Activated CD4-positive, alpha-beta T cell treated with anti-CD3 and anti-CD28 coated beads, Interleukin-2, amount 10 ng/mL, durations not matched to agents 24 days and 14 days (primary cell): ENCODE data around the gene SEMA6B. TPM values are rescaled to one million over a fixed set of nuclear protein-coding genes. Genes with fewer than 3 reads are reported as not detected.
"Not testable (repeated sequence)": the region's sequence is repeated elsewhere in the genome, so short reads cannot be mapped to it uniquely, and the experiment has no call there.

Source experiments
- DNase-seq: peaks from one replicate; pipeline ENCODE4 v3.0.0; 2022
- H3K27ac Mint-ChIP-seq: one replicate; pipeline ENCODE4 v1.8.0; 2022; ENCODE audit warnings: mild to moderate bottlenecking, mixed read lengths
- H3K27me3 Mint-ChIP-seq: one replicate; pipeline ENCODE4 v1.8.0; 2022; ENCODE audit warnings: mixed read lengths
- H3K36me3 Mint-ChIP-seq: one replicate; pipeline ENCODE4 v1.8.0; 2022; ENCODE audit warnings: low read depth, mild to moderate bottlenecking, mixed read lengths
- H3K4me1 Mint-ChIP-seq: one replicate; pipeline ENCODE4 v1.8.0; 2021; ENCODE audit warnings: mixed read lengths
- H3K4me3 Mint-ChIP-seq: one replicate; pipeline ENCODE4 v1.8.0; 2022; ENCODE audit warnings: mild to moderate bottlenecking, moderate library complexity, mixed read lengths
- H3K9me3 Mint-ChIP-seq: one replicate; pipeline ENCODE4 v1.8.0; 2021; ENCODE audit warnings: mixed read lengths
- intact Hi-C: fragments of 100-400 bp; cut with micrococcal nuclease; formaldehyde crosslinking; loops from one replicate; pipeline ENCODE4 v1.15.1; 2023
- total RNA-seq: library from RNA; stranded (reverse); gene quantifications from 2 replicates; pipeline ENCODE4 v1.2.3, GENCODE V29; 2022

The SEMA6B gene
- total RNA-seq: 0.40 TPM in 1 of 2 replicates, not detected in the other

DNA sequence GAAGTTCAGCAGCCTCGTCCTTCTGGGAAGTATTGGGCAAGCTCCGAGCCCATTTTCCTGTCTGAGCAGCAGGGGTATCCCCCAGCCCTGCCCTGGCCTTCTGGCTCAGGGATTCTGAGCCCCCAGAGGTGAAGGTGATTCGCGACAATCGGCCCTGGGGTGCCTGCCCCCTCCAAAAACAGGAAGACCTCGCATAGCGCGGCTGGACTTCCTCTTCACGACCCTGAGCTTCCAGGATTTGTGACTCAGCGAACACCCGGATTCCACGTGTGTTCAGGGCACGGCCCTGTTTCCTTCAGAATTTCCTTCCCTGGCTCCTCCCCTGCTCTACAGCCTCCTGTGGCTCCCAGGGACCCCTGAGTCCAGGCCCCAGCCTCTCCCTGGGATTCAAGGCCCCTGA is at the start of gene SEMA6B:
Gene SEMA6B, minus strand, starts transcription at position 116 of the 400 bp plus-strand sequence. CDS start 1,227 bp downstream, outside the sequence.
- no peak within 1 kb of the TSS for H3K27ac Mint-ChIP-seq
- intact Hi-C loops: loop anchor here (5.0 kb wide), 1 partner anchor 78 kb away; the partner anchor contains the start of gene TNFAIP8L1
- H3K27me3 Mint-ChIP-seq: no peaks in the 10 kb centered on the region

DNA sequence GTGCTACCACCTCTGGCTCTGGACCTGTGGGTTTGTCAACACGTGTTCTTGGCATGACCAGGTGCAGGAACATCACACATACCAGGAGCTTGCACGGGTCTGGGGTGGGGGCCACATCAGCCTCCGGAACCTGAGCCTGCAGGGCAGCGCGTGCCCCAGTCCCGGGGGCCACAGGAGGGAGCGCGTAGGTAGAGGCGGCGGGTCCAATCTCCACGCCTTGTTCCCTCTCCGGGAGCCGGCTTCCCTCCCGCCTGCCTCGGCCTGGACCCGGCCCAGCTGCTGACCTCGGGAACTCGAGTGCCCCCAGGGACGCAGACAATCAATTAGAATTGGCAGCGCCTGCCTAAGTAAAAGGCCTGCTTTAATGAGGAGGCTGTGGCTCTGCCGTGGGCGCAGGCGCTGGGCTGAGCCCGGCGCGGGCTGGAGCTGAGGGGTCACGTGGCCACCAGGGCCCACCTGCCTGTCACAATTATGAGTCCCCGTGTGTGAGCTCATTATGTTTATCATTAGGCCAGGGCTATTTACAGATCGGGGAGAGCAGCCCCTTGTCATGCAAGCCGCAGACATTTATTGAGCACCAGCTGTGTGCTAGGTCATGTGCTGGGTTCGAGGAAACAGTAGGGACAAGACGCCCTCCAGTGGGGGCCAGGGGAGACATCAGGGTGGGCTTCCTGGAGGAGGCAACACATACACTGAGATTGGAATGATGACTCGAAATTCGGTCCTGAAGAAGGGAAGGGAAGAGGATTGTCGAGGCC is 47.6 kb upstream of the SEMA6B start:
- Mint-ChIP-seq H3K36me3 (no peaks in the 10 kb centered on the region), H3K4me3 (no peak overlapping the region), H3K27me3 (peaks cover 14% of the 10 kb centered on the region), H3K27ac (no peak overlapping the region), H3K9me3 (no peaks in the 10 kb centered on the region), H3K4me1 (no peaks in the 10 kb centered on the region)
- intact Hi-C loops: no loop called here
- no peak for DNase-seq

More for the DNA sequence above, at the start of gene SEMA6B:
- H3K4me1 Mint-ChIP-seq: no peaks in the 10 kb centered on the region
- no peaks in the 10 kb centered on the region for H3K36me3 Mint-ChIP-seq
- no peak within 1 kb of the TSS for H3K4me3 Mint-ChIP-seq
- H3K9me3 Mint-ChIP-seq: no peaks in the 10 kb centered on the region
- no peak for DNase-seq

GRCh38 chr19:4606181-4606580 is 46.7 kb upstream of the SEMA6B start:
- Mint-ChIP-seq H3K27ac (no peak overlapping the region), H3K9me3 (no peaks in the 10 kb centered on the region), H3K36me3 (no peaks in the 10 kb centered on the region), H3K4me3 (no peak overlapping the region), H3K27me3 (peaks cover 14% of the 10 kb centered on the region), H3K4me1 (no peaks in the 10 kb centered on the region)
- intact Hi-C loops: no loop called here
- no peak for DNase-seq

GRCh38 chr19:4604912-4605311 is 45.4 kb upstream of the SEMA6B start:
- no peak overlapping the region for H3K27ac Mint-ChIP-seq
- peaks cover 7% of the 10 kb centered on the region for H3K27me3 Mint-ChIP-seq
- no peaks in the 10 kb centered on the region for H3K4me1 Mint-ChIP-seq
- no peaks in the 10 kb centered on the region for H3K36me3 Mint-ChIP-seq
- no peak overlapping the region for H3K4me3 Mint-ChIP-seq
- H3K9me3 Mint-ChIP-seq: no peaks in the 10 kb centered on the region
- intact Hi-C loops: no loop called here
- no peak for DNase-seq

- Mint-ChIP-seq H3K9me3 (no peaks in the 10 kb centered on the region), H3K4me1 (peaks cover 2% of the 10 kb centered on the region), H3K36me3 (no peaks in the 10 kb centered on the region), H3K27me3 (peaks cover 14% of the 10 kb centered on the region), H3K27ac (no peak overlapping the region), H3K4me3 (no peak overlapping the region)
- intact Hi-C loops: no loop called here
- DNase-seq: no peak
Observed at GRCh38 chr19:4602915-4603314, 43.4 kb upstream of the SEMA6B start.

GRCh38 chr19:4602173-4602788 is 42.8 kb upstream of the SEMA6B start:
- no peak overlapping the region for H3K27ac Mint-ChIP-seq
- H3K9me3 Mint-ChIP-seq: no peaks in the 10 kb centered on the region
- peaks cover 6% of the 10 kb centered on the region for H3K4me1 Mint-ChIP-seq
- intact Hi-C loops: no loop called here
- no peak for DNase-seq
- H3K27me3 Mint-ChIP-seq: peaks cover 16% of the 10 kb centered on the region
- no peaks in the 10 kb centered on the region for H3K36me3 Mint-ChIP-seq
- no peak overlapping the region for H3K4me3 Mint-ChIP-seq

- no peak for DNase-seq
Observed at GRCh38 chr19:4600893-4601292, 41.4 kb upstream of the SEMA6B start.

GRCh38 chr19:4600082-4600481 is 40.6 kb upstream of the SEMA6B start:
- DNase-seq: no peak
- Mint-ChIP-seq H3K9me3 (no peaks in the 10 kb centered on the region), H3K27ac (no peak overlapping the region), H3K27me3 (peaks cover 24% of the 10 kb centered on the region), H3K36me3 (no peaks in the 10 kb centered on the region), H3K4me1 (peaks cover 6% of the 10 kb centered on the region), H3K4me3 (no peak overlapping the region)
- intact Hi-C loops: no loop called here

More at GRCh38 chr19:4600893-4601292, 41.4 kb upstream of the SEMA6B start:
- peaks cover 6% of the 10 kb centered on the region for H3K4me1 Mint-ChIP-seq
- intact Hi-C loops: no loop called here
- no peak overlapping the region for H3K27ac Mint-ChIP-seq
- no peaks in the 10 kb centered on the region for H3K36me3 Mint-ChIP-seq
- no peak overlapping the region for H3K4me3 Mint-ChIP-seq
- H3K27me3 Mint-ChIP-seq: peaks cover 22% of the 10 kb centered on the region
- no peaks in the 10 kb centered on the region for H3K9me3 Mint-ChIP-seq

- Mint-ChIP-seq H3K36me3 (no peaks in the 10 kb centered on the region), H3K27me3 (peaks cover 33% of the 10 kb centered on the region), H3K9me3 (no peaks in the 10 kb centered on the region), H3K4me3 (no peak overlapping the region), H3K4me1 (peaks cover 6% of the 10 kb centered on the region), H3K27ac (no peak overlapping the region)
- DNase-seq: no peak
- intact Hi-C loops: no loop called here
Observed at GRCh38 chr19:4598712-4599111, 39.2 kb upstream of the SEMA6B start.

DNA sequence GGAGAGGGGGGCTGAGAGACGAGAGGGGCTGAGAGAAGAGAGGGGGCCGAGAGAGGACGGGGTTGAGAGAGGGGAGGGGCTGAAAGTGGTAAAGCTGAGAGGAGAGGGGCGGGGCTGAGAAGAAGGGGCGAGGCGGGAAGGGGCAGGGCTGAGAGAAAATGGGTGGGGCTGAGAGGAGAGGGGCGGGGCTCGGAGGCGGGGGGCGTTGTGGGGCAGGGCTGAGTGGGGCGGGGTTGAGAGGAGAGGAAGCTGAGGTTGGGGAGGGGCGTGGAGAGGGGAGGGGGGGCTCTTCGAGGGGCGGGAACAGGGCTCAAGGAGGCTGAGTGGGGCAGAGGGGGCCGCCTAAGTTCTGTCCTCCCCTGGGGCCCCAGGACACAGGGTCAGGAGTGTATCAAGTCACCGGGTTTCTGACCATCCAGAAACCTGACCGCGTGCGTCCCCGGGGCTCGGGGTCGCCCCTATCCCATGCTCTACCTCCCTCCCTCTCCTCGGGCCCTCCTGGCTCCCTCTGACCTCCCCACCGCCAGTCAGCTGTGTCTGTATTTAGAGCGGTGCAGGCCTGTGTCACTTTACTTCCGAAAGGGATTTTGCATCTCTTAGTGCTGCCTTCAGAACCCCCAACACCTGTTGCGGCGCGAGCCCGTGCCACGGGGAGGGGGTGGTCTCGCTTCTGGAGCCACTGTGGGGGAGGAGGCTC is 38.6 kb upstream of the SEMA6B start:
- H3K27me3 Mint-ChIP-seq: peaks cover 33% of the 10 kb centered on the region
- no peaks in the 10 kb centered on the region for H3K9me3 Mint-ChIP-seq
- peaks cover 6% of the 10 kb centered on the region for H3K4me1 Mint-ChIP-seq
- H3K36me3 Mint-ChIP-seq: no peaks in the 10 kb centered on the region
- DNase-seq: peak; percentile 78
- H3K27ac Mint-ChIP-seq: no peak overlapping the region
- intact Hi-C loops: no loop called here
- peak overlapping the region; percentile 15 for H3K4me3 Mint-ChIP-seq

DNA sequence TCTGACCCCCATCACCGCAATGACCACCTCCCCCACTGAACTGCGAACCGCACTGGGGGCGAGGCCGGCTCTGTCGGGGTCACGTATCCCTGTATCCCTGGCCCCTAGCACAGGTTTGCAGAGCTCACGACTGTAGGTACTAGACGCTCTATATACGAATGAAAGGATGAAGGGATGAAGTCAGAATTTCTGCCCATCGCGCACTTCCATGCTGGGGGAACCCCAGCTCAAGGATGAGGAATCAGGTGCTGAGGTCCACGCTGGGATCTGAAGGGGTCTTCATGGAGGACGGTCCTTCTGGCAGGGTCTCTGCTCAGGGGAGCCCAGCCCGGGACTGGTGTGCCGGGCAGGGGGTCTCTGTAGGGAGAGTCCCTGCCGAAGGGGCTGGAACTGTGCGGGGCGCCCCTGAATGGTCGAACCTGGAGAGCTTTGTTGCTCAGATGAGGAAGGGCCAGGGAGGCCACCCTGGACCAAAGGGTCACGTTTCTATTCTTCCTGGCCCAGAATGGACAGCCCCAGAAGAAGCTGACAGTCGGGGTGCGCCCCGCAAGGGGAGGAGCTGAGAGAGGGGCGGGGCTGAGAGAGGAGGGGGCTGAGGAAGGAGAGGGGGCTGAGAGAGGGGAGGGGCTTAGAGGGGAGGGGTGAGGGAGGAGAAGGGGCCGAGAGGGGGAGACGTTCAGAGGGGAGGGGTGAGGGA is 37.9 kb upstream of the SEMA6B start:
- H3K27ac Mint-ChIP-seq: no peak overlapping the region
- peak; percentile 78 for DNase-seq
- H3K4me3 Mint-ChIP-seq: peak overlapping the region; percentile 30
- no peaks in the 10 kb centered on the region for H3K9me3 Mint-ChIP-seq
- intact Hi-C loops: no loop called here
- H3K36me3 Mint-ChIP-seq: no peaks in the 10 kb centered on the region
- peaks cover 39% of the 10 kb centered on the region for H3K27me3 Mint-ChIP-seq
- H3K4me1 Mint-ChIP-seq: peaks cover 6% of the 10 kb centered on the region

- H3K4me1 Mint-ChIP-seq: peaks cover 6% of the 10 kb centered on the region
Observed at GRCh38 chr19:4596033-4596904, 36.8 kb upstream of the SEMA6B start.

DNA sequence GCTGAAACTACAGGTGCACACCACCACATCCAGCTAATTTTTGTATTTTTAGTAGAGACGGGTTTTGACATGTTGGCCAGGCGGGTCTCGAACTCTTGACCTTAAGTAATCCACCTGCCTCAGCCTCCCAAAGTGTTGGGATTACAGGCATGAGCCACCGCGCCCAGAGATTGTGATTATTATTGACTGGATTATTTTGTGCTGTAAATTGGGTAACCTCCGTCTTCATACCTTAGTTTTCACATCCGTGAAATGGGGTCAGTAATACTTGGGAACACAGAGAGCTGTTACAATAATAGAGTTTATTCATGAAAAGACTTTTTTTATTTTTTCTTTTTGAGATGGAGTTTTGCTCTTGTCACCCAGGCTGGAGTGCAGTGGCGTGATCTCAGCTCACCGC is 35.7 kb upstream of the SEMA6B start:
- H3K9me3 Mint-ChIP-seq, H3K4me3 Mint-ChIP-seq, intact Hi-C loops, H3K4me1 Mint-ChIP-seq, H3K36me3 Mint-ChIP-seq, H3K27ac Mint-ChIP-seq, DNase-seq: not testable (repeated sequence)
- H3K27me3 Mint-ChIP-seq: peaks cover 43% of the 10 kb centered on the region

More at GRCh38 chr19:4596033-4596904, 36.8 kb upstream of the SEMA6B start:
- Mint-ChIP-seq H3K27ac (no peak overlapping the region), H3K27me3 (peaks cover 44% of the 10 kb centered on the region), H3K9me3 (no peaks in the 10 kb centered on the region), H3K36me3 (no peaks in the 10 kb centered on the region), H3K4me3 (no peak overlapping the region)
- intact Hi-C loops: no loop called here
- DNase-seq: no peak
